Dermis lymphatic vessel endothelial cell (primary cell): ENCODE data around the gene TGFBI. TPM values are rescaled to one million over a fixed set of nuclear protein-coding genes. Genes with fewer than 3 reads are reported as not detected.

Source experiments
- total RNA-seq: library from RNA; depleted of rRNA; stranded (reverse); fragments of >200 nt; gene quantifications from 2 replicates; pipeline ENCODE4 v1.2.1, GENCODE V29; 2014

Gene TGFBI
- total RNA-seq, result 1.9 and 19.0 TPM in 2 replicates

GRCh38 chr5:136028782-136029742 lies at the start of gene TGFBI:
Gene TGFBI (plus strand): TSS chr5:136028988. CDS start chr5:136029056, 68 bp downstream.

Other genes starting within 250 kb of the TGFBI start
- not detected in 2 replicates for gene SLC25A48, start 194.3 kb upstream of the TGFBI start, total RNA-seq
- not detected in 2 replicates for gene IL9, start 133.1 kb upstream of the TGFBI start, total RNA-seq
- gene LECT2, start 74.0 kb upstream of the TGFBI start, total RNA-seq, result not detected in 2 replicates
- 36.7 and 52.3 TPM in 2 replicates for gene SMAD5, start 103.9 kb downstream of the TGFBI start, total RNA-seq
- not detected in 2 replicates for gene SMIM32, start 164.2 kb downstream of the TGFBI start, total RNA-seq